Activated naive CD4-positive, alpha-beta T cell treated with anti-CD3 and anti-CD28 coated beads, Interleukin-2, amount 10 ng/mL, durations not matched to agents 7 days and 5 days (primary cell): ENCODE measurements around the gene TMSB10.
"Not testable (repeated sequence)": the region's sequence is repeated elsewhere in the genome, so short reads cannot be mapped to it uniquely, and the experiment has no call there.

ENCODE experiments used
- CTCF ChIA-PET: fragments of 350-600 bp; sonication (Branson Sonifier 250); formaldehyde crosslinking; loops from one replicate; lab custom pipeline; 2021; ENCODE audit warnings: antibody characterized with exemption; lab: Charles Lee
- DNase-seq: peaks from one replicate; pipeline ENCODE4 v3.0.0-alpha.2; 2020
- H3K27ac Mint-ChIP-seq: one replicate; pipeline ENCODE4 v1.8.0; 2021; ENCODE audit warnings: mild to moderate bottlenecking, moderate library complexity, mixed read lengths
- H3K27me3 Mint-ChIP-seq: one replicate; pipeline ENCODE4 v1.8.0; 2021; ENCODE audit warnings: mild to moderate bottlenecking, mixed read lengths
- H3K36me3 Mint-ChIP-seq: one replicate; pipeline ENCODE4 v1.8.0; 2021; ENCODE audit warnings: mixed read lengths
- H3K4me1 Mint-ChIP-seq: one replicate; pipeline ENCODE4 v1.8.0; 2021; ENCODE audit warnings: mixed read lengths
- H3K4me3 Mint-ChIP-seq: one replicate; pipeline ENCODE4 v1.8.0; 2021; ENCODE audit warnings: mild to moderate bottlenecking, moderate library complexity, mixed read lengths
- H3K9me3 Mint-ChIP-seq: one replicate; pipeline ENCODE4 v1.8.0; 2021; ENCODE audit warnings: mixed read lengths

Gene TMSB10

DNA sequence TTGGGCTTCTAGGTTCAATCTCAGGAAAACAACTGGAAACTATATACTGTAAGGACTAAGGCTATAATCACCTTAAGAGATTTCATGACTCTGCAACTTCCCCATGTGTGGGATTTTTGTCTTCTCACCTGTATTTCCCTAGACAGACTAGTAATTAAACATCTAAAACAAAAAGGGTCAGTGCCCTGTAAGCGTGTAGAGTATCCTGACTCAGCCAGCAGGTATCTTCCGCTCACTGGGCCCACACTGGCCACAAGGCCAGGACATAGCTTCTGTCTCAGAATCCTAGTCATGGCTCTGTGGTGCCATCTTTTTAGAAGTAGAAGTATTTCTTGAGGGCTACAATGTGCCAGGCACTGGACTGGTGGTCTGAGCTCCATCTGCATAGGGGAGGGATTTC is 36.7 kb downstream of the TMSB10 start:
- Mint-ChIP-seq H3K27ac (no peak overlapping the region), H3K4me1 (peaks cover 78% of the 10 kb centered on the region), H3K36me3 (peaks cover 32% of the 10 kb centered on the region), H3K9me3 (no peaks in the 10 kb centered on the region), H3K27me3 (no peaks in the 10 kb centered on the region), H3K4me3 (no peak overlapping the region)
- DNase-seq: no peak
- CTCF ChIA-PET: interaction anchor here (1.0 to 9.6 kb wide), 2 partner anchors 16 to 358 kb away, joined by 3 to 105 read pairs; no protein-coding TSS in a partner anchor

DNA sequence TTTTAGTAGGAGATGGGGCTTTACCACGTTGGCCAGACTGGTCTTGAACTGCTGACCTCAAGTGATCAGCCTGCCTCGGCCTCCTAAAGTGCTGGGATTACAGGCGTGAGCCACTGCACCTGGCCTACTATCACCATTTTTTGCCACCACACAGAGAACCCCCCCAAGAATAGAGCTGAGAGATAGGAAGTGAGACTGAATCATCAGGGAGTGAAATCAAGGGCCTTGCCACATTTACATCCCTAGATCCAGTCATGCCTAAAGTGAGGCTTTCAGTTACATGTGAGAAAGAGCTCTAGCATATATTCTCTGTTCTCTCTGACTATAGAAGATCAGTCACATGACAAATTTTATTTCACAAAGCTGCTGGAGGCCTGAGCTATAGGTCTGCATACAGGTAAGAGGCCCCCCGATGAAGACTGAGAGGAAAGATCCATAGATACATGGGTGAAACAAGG is 37.5 kb downstream of the TMSB10 start:
- Mint-ChIP-seq H3K4me3 (no peak overlapping the region), H3K27ac (peak overlapping the region; percentile 56), H3K27me3 (no peaks in the 10 kb centered on the region), H3K36me3 (peaks cover 31% of the 10 kb centered on the region), H3K9me3 (no peaks in the 10 kb centered on the region), H3K4me1 (peaks cover 77% of the 10 kb centered on the region)
- CTCF ChIA-PET: interaction anchor here (0.7 to 9.6 kb wide), 4 partner anchors 17 to 357 kb away, joined by 3 to 105 read pairs (median 3); no protein-coding TSS in a partner anchor
- DNase-seq: no peak

DNA sequence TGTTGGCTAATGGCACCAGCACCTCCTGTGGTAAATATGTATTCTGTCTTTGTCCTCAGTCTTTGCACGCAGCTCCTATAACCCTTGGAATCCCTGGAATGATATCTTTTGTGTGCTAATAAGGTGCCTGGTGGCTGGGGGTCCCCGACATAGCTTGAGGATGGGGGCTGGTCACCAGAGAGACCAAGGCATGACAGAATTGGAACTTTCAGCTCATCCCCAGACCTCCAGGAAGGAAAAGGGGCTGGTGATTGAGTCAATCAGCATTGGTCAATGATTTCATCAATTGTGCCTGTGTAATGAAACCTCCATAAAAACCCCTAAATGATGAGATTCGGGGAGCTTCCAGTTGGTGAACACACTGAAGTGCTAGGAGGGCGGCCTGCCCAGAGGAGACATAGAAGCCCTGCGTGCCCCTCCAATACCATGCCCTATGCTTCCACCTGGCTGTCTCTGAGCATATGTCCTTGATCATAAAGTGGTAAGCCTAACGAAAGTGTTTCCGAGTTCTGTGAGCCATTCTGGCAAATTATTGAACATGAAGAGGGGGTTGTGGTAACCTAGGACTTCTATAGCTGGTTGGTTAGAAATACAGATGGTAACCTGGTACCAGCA is 38.9 kb downstream of the TMSB10 start:
- DNase-seq: no peak
- H3K9me3 Mint-ChIP-seq: no peaks in the 10 kb centered on the region
- CTCF ChIA-PET: interaction anchor here (1.3 to 9.6 kb wide), 3 partner anchors 13 to 71 kb away, joined by 3 to 105 read pairs (median 4); no protein-coding TSS in a partner anchor
- H3K4me1 Mint-ChIP-seq: peaks cover 65% of the 10 kb centered on the region
- H3K4me3 Mint-ChIP-seq: no peak overlapping the region
- peak overlapping the region; percentile 92 for H3K27ac Mint-ChIP-seq
- H3K36me3 Mint-ChIP-seq: peaks cover 31% of the 10 kb centered on the region
- no peaks in the 10 kb centered on the region for H3K27me3 Mint-ChIP-seq

DNA sequence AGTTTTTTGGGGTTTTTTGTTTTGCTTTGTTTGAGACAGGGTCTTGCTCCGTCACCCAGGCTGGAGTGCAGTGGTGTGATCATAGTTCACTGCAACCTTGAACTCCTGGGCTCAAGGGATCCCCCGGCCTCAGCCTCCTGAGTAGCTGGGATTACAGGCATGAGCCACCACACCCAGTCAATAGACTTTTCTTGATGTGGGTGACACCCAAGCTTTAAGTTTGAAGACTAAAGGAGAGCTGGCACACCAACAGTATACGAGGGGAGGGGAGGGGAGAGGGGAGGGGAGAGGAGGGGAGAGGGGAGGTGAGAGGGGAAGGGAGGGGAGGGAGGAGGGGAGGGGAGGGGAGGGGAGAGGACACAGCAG is 40.4 kb downstream of the TMSB10 start:
- CTCF ChIA-PET: interaction anchor here (0.7 to 9.6 kb wide), 8 partner anchors 11 to 69 kb away, joined by 3 to 105 read pairs (median 6); partner anchors contain the start of genes KCMF1 and TRABD2A
- peaks cover 30% of the 10 kb centered on the region for H3K36me3 Mint-ChIP-seq
- H3K4me1 Mint-ChIP-seq: peaks cover 57% of the 10 kb centered on the region
- peak; percentile 63 for DNase-seq
- not testable (repeated sequence) for H3K9me3 Mint-ChIP-seq, H3K27me3 Mint-ChIP-seq
- peak overlapping the region; percentile 35 for H3K4me3 Mint-ChIP-seq
- H3K27ac Mint-ChIP-seq: peak overlapping the region; percentile 92

DNA sequence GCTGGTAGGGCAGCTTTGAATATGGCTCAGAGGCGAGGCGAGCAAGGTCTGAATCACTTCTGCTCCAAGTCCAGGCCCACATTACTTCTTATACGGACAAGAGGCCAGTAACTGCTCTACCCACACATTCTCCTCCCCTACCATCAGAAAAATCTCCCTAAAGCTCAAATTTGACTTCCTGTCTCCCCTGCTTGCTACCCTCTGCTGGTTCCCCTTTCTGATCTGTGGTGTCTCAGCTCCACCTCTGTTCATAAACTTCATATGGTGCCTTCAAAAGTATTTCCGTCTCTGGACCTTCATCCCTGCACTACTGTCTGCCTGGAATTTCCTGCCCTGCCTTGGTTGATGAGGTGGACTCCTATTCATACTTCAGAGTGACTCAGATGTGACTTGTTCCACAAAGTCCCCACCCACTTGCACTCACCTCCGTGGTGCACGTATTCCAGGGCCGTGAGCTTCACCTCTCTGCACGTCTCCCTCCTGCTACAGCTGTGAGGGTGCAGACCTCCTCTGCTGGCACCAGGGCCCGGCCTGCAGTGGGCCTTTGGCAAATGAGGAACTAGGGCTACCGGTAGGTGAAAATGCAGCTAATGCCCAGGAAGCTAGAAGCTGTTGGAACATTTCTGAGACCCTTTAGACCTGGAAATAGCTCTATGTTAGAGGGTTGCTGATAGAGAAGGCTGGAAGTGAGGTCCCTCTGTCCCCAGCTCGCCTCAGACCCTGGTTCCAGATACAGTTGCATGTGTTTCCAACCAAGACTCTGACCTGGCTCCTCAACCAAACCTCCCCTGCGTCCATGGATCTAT is 41.0 kb downstream of the TMSB10 start:
- DNase-seq: peak; percentile 75
- Mint-ChIP-seq H3K4me3 (peak overlapping the region; percentile 31), H3K36me3 (peaks cover 28% of the 10 kb centered on the region), H3K4me1 (peaks cover 52% of the 10 kb centered on the region), H3K27me3 (no peaks in the 10 kb centered on the region), H3K27ac (peak overlapping the region; percentile 89), H3K9me3 (no peaks in the 10 kb centered on the region)
- CTCF ChIA-PET: interaction anchor here (0.7 to 9.6 kb wide), 10 partner anchors 11 to 71 kb away, joined by 3 to 105 read pairs (median 5); partner anchors contain the start of genes KCMF1 and TRABD2A

DNA sequence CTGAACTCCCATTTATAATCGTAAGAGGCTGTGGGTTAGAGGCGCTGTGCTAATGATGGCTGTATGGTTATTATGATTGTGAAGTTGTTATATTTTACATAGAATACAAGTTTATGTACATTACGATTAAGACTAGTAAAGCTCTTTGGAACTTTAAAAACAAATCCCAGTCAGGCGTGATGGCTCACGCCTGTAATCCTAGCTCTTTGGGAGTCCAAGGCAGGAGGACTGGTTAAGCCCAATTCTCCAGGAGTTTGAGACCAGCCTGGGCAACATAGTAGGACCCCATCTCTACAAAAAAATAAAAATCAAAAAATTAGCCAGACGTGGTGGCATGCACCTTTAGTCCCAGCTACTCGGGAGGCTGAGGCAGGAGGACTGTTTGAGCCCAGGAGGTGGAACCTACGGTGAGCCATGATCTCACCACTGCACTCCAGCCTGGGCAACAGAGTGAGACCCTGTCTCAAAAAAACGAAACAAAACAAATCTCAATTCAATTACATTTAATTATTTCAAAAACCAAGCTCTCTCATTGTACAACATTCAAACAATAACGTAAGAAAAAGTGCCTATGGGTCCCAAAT is 41.6 kb downstream of the TMSB10 start:
- no peak for DNase-seq
- no peaks in the 10 kb centered on the region for H3K27me3 Mint-ChIP-seq
- CTCF ChIA-PET: interaction anchor here (0.7 to 9.6 kb wide), 8 partner anchors 11 to 71 kb away, joined by 3 to 105 read pairs (median 6); partner anchors contain the start of gene KCMF1
- H3K4me1 Mint-ChIP-seq: peaks cover 50% of the 10 kb centered on the region
- peak overlapping the region; percentile 31 for H3K4me3 Mint-ChIP-seq
- H3K36me3 Mint-ChIP-seq: peaks cover 31% of the 10 kb centered on the region
- H3K9me3 Mint-ChIP-seq: no peaks in the 10 kb centered on the region
- H3K27ac Mint-ChIP-seq: peak overlapping the region; percentile 89

DNA sequence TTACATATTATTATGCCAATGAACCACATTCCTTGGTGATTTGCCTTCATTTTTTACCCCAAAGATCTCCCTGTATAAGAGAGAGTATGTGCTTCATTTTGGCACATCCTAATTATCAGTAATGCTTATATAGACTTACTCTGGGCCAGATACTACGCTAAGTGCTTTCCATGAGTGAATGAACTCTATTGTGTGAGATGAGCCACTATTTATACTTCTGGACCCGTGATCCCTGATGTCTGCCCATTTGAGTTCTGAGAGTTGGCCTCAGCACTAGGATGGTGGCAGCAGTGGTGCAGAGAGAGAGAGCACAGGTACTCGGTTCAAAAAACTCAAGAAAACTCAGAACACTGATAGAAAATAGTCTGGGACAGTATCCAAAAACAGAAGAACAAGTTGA is 48.1 kb downstream of the TMSB10 start:
- no peaks in the 10 kb centered on the region for H3K27me3 Mint-ChIP-seq
- H3K4me1 Mint-ChIP-seq: peaks cover 7% of the 10 kb centered on the region
- H3K9me3 Mint-ChIP-seq: no peaks in the 10 kb centered on the region
- peaks cover 27% of the 10 kb centered on the region for H3K36me3 Mint-ChIP-seq
- CTCF ChIA-PET: no interaction called here
- H3K4me3 Mint-ChIP-seq: no peak overlapping the region
- H3K27ac Mint-ChIP-seq: no peak overlapping the region
- no peak for DNase-seq

DNA sequence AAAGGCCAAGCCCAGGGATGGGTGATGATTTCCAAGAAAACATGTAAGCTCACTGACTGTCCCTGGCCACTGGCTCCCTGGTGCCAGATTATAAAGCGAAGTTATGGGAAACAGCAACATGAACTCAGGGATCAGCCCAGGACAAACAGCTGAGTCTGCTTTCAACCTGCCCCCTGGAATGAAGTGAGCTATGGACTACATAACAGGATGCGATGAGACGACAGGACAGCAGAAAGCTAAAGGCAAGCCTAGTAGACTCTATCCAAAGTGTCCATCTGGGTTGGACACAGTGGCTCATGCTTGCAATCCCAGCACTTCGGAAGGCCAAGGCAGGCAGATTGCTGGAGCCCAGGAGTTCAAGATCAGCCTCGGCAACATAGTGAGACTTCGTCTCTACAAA is 48.9 kb downstream of the TMSB10 start:
- CTCF ChIA-PET: interaction anchor here (1.1 to 1.5 kb wide), 2 partner anchors 8 to 15 kb away, joined by 3 read pairs; no protein-coding TSS in a partner anchor
- Mint-ChIP-seq H3K27ac (no peak overlapping the region), H3K27me3 (no peaks in the 10 kb centered on the region), H3K36me3 (peaks cover 27% of the 10 kb centered on the region), H3K9me3 (no peaks in the 10 kb centered on the region), H3K4me3 (no peak overlapping the region), H3K4me1 (peaks cover 5% of the 10 kb centered on the region)
- no peak for DNase-seq
